Endothelial cell of umbilical vein (primary cell): ENCODE measurements around the gene ETV4. TPM values are rescaled to one million over a fixed set of nuclear protein-coding genes. Genes with fewer than 3 reads are reported as not detected.

Source experiments
- BruUV-seq: library from RNA; stranded (reverse); fragments of 400-500 nt; replicated peaks from 2 replicates; lab custom pipeline; 2021; lab: Mats Ljungman, UMichigan
- CTCF ChIA-PET: fragments of 300-600, 350-600 bp; sonication (Branson Sonifier 250); formaldehyde crosslinking; loops from one replicate; lab custom pipeline; 2021; ENCODE audit warnings: antibody characterized with exemption, inconsistent platforms; lab: Charles Lee
- POLR2A ChIA-PET: fragments of 300-600, 350-600 bp; sonication (Branson Sonifier 250); formaldehyde crosslinking; loops from one replicate; lab custom pipeline; 2021; ENCODE audit warnings: antibody characterized with exemption, inconsistent platforms; lab: Charles Lee
- DNase-seq: peaks from one replicate; pipeline ENCODE4 v3.0.0-alpha.2; 2011; ENCODE audit warnings: low read depth, low spot score
- FAIRE-seq: peaks from 2 replicates; lab custom pipeline; 2011; peaks lifted over from hg19 to GRCh38; lab: Jason Lieb, UNC
- H2AFZ ChIP-seq: 2 replicates; pipeline ENCODE4 v1.6.0; 2012; ENCODE audit warnings: low read depth, low read length, control low read depth, inconsistent platforms
- H3K27ac ChIP-seq: 2 replicates; pipeline ENCODE4 v1.5.1; 2011; ENCODE audit warnings: low read depth, mild to moderate bottlenecking, control low read depth, low read length, moderate library complexity; ENCODE audit not compliant: insufficient read depth
- H3K27me3 ChIP-seq, 2 experiments: 2 replicates each; pipeline versions ENCODE4 v1.6.0 to v1.6.1; 2011; ENCODE audit warnings: low read length in 2 of 2, mixed read lengths in 1 of 2; ENCODE audit not compliant: control insufficient read depth in 2 of 2, insufficient read depth in 2 of 2
- H3K36me3 ChIP-seq, 2 experiments: 2 replicates in 1 of 2; 3 replicates in 1 of 2; pipeline ENCODE4 v1.5.1; 2011; ENCODE audit warnings: low read length in 2 of 2, mild to moderate bottlenecking in 1 of 2, moderate library complexity in 1 of 2; ENCODE audit not compliant: control insufficient read depth in 2 of 2, insufficient read depth in 2 of 2; ENCODE audit errors: extremely low read depth in 1 of 2
- H3K4me1 ChIP-seq: 3 replicates; pipeline ENCODE4 v1.5.1; 2011; ENCODE audit warnings: mild to moderate bottlenecking, low read length; ENCODE audit not compliant: control insufficient read depth, insufficient read depth; ENCODE audit errors: extremely low read depth
- H3K4me2 ChIP-seq: 2 replicates; pipeline ENCODE4 v1.6.1; 2011; ENCODE audit warnings: low read length, control low read depth, mixed read lengths; ENCODE audit not compliant: insufficient read depth
- H3K4me3 ChIP-seq, 3 experiments: fragments of 200-600 bp in 1 of 3; sonication (generic), shearing (Covaris generic) in 1 of 3; replicated peaks in 1 of 3; 2 replicates each; pipeline ENCODE4 v1.5.1; 2011 to 2016; ENCODE audit warnings: control low read depth in 3 of 3, low read length in 3 of 3, mild to moderate bottlenecking in 2 of 3, inconsistent platforms in 1 of 3, low read depth in 1 of 3, moderate library complexity in 1 of 3; ENCODE audit not compliant: insufficient read depth in 1 of 3
- H3K79me2 ChIP-seq: 2 replicates; pipeline ENCODE4 v1.6.0; 2012; ENCODE audit warnings: low read length, inconsistent platforms; ENCODE audit not compliant: control insufficient read depth, insufficient read depth
- H3K9ac ChIP-seq: replicated peaks from 2 replicates; pipeline ENCODE3; 2011; ENCODE audit warnings: low read length, control low read depth; ENCODE audit not compliant: insufficient read depth; ENCODE audit errors: extremely low read depth
- H3K9me1 ChIP-seq: replicated peaks from 3 replicates; pipeline ENCODE4 v1.6.0; 2011; ENCODE audit warnings: mild to moderate bottlenecking, low read length; ENCODE audit not compliant: control insufficient read depth, insufficient read depth; ENCODE audit errors: extremely low read depth
- H3K9me3 ChIP-seq: replicated peaks from 2 replicates; pipeline ENCODE4 v1.5.1; 2012; ENCODE audit warnings: low read length, inconsistent platforms; ENCODE audit not compliant: control insufficient read depth, insufficient read depth
- H4K20me1 ChIP-seq: replicated peaks from 2 replicates; pipeline ENCODE3; 2011; ENCODE audit warnings: mild to moderate bottlenecking, low read length; ENCODE audit not compliant: control insufficient read depth, insufficient read depth; ENCODE audit errors: extremely low read depth
- EZH2 ChIP-seq: IDR thresholded peaks from 2 replicates; pipeline ENCODE4 v1.6.1; 2012; ENCODE audit warnings: borderline replicate concordance, low read depth, mild to moderate bottlenecking, moderate library complexity, low read length, inconsistent platforms; ENCODE audit not compliant: severe bottlenecking
- FOS ChIP-seq: IDR thresholded peaks from 2 replicates; pipeline ENCODE4 v1.6.1; 2011; ENCODE audit warnings: mild to moderate bottlenecking, low read length, moderate library complexity, borderline replicate concordance; ENCODE audit not compliant: insufficient read depth
- GATA2 ChIP-seq: IDR thresholded peaks from 2 replicates; pipeline ENCODE4 v1.7.0; 2011; ENCODE audit warnings: low read depth, mild to moderate bottlenecking, moderate library complexity, mixed read lengths, low read length; ENCODE audit not compliant: insufficient read length, insufficient read depth
- JUN ChIP-seq: IDR thresholded peaks from 2 replicates; pipeline ENCODE4 v1.6.1; 2011; ENCODE audit warnings: borderline replicate concordance, low read depth; ENCODE audit not compliant: insufficient read length, insufficient read depth
- MYC ChIP-seq: IDR thresholded peaks from one replicate; pipeline ENCODE4 v1.6.1; 2011; ENCODE audit warnings: mild to moderate bottlenecking, low read depth, low read length
- POLR2A ChIP-seq: IDR thresholded peaks from 2 replicates; pipeline ENCODE4 v1.6.1; 2012; ENCODE audit warnings: low read depth, mild to moderate bottlenecking, control low read depth, low read length
- POLR2AphosphoS5 ChIP-seq: IDR thresholded peaks from 2 replicates; pipeline ENCODE4 v1.6.1; 2012; ENCODE audit warnings: low read depth, mild to moderate bottlenecking, control low read depth, low read length, moderate library complexity; ENCODE audit not compliant: insufficient read depth
- dilution Hi-C: fragments of 300-500 bp; cut with MboI; formaldehyde crosslinking; loops from one replicate; pipeline ENCODE4 v1.15.0; 2019; ENCODE audit warnings: low sequenced_read_pairs; ENCODE audit not compliant: extremely low pct_ligation_motif_present
- intact Hi-C: fragments of 100-400 bp; cut with micrococcal nuclease; formaldehyde crosslinking; loops from one replicate; pipeline ENCODE4 v1.10.0; 2022
- polyA plus RNA-seq, 4 experiments: library from polyadenylated mRNA; depleted of rRNA in 3 of 4; stranded (reverse) in 3 of 4; unstranded in 1 of 4; fragments of >200 nt; gene quantifications; 2 replicates each; pipeline versions ENCODE4 v1.2.1 to v1.2.3, GENCODE V29; 2011 to 2012; ENCODE audit warnings: missing spikeins in 1 of 4
- total RNA-seq: library from RNA; stranded (reverse); gene quantifications from 2 replicates; pipeline ENCODE4 v1.2.3, GENCODE V29; 2021
- TF ChIP-seq, protein P1 (sequence below), 2 donors: IDR thresholded peaks; 1 replicate in 1 of 2; 2 replicates in 1 of 2; pipeline ENCODE4 v1.5.1; 2011; ENCODE audit warnings: low read length in 2 of 2, mild to moderate bottlenecking in 2 of 2, moderate library complexity in 2 of 2, control low read depth in 1 of 2, inconsistent platforms in 1 of 2, low read depth in 1 of 2; ENCODE audit not compliant: insufficient read depth in 1 of 2; ENCODE audit errors: extremely low read depth in 1 of 2
- TF ChIP-seq, protein P2 (sequence below): IDR thresholded peaks from 2 replicates; pipeline ENCODE4 v1.6.1; 2011; ENCODE audit not compliant: insufficient read depth, insufficient read length

ETV4 gene
- total and polyA plus RNA-seq, 2 donors (not counting 3 experiments of a cell fraction or from before 2014, with no cell fraction given): 7.3 to 32.2 TPM

- FAIRE-seq: peak; percentile 94
- H3K4me1 ChIP-seq: peaks cover 19% of the 10 kb centered on the region
- intact Hi-C loops (loop anchor here (1.0 kb wide), 1 partner anchor 13 kb away; no protein-coding TSS in a partner anchor), dilution Hi-C loops (no loop called here)
- TSS peak; percentile 63 for BruUV-seq
- no peaks in the 10 kb centered on the region for H3K9me1 ChIP-seq
- TF ChIP-seq, protein P1, sequence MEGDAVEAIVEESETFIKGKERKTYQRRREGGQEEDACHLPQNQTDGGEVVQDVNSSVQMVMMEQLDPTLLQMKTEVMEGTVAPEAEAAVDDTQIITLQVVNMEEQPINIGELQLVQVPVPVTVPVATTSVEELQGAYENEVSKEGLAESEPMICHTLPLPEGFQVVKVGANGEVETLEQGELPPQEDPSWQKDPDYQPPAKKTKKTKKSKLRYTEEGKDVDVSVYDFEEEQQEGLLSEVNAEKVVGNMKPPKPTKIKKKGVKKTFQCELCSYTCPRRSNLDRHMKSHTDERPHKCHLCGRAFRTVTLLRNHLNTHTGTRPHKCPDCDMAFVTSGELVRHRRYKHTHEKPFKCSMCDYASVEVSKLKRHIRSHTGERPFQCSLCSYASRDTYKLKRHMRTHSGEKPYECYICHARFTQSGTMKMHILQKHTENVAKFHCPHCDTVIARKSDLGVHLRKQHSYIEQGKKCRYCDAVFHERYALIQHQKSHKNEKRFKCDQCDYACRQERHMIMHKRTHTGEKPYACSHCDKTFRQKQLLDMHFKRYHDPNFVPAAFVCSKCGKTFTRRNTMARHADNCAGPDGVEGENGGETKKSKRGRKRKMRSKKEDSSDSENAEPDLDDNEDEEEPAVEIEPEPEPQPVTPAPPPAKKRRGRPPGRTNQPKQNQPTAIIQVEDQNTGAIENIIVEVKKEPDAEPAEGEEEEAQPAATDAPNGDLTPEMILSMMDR (IDR thresholded peaks at IDR 0.05; ENCODE audit: extremely low read depth in 1 of 2, insufficient read depth in 1 of 2, low read depth in 1 of 2, low read length in 2 of 2): no peak
- TF ChIP-seq EZH2: no peak
- TF ChIP-seq POLR2AphosphoS5: no peak
- no peak for TF ChIP-seq GATA2
- TF ChIP-seq JUN: no peak
- no peak for TF ChIP-seq POLR2A
- TF ChIP-seq, protein P2, sequence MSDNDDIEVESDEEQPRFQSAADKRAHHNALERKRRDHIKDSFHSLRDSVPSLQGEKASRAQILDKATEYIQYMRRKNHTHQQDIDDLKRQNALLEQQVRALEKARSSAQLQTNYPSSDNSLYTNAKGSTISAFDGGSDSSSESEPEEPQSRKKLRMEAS: no peak
- no peak for TF ChIP-seq MYC
- TF ChIP-seq FOS: no peak
- H3K36me3 ChIP-seq: no peaks in the 10 kb centered on the region
- H4K20me1 ChIP-seq: no peaks in the 10 kb centered on the region
- peak overlapping the region; percentile 72 for H3K27ac ChIP-seq
- H3K4me2 ChIP-seq: no peak overlapping the region
- peak; percentile 85 for DNase-seq
- H3K9ac ChIP-seq: peak overlapping the region; percentile 32
- CTCF ChIA-PET: interaction anchor here (0.8 to 10.1 kb wide), 9 partner anchors 13 to 181 kb away, joined by 3 to 595 read pairs (median 5); partner anchors contain the start of gene DHX8
- H3K27me3 ChIP-seq: no peaks in the 10 kb centered on the region
- POLR2A ChIA-PET: interaction anchor here (0.5 to 0.9 kb wide), 3 partner anchors 31 to 1007 kb away, joined by 3 to 4 read pairs (median 3); no protein-coding TSS in a partner anchor
- no peaks in the 10 kb centered on the region for H3K9me3 ChIP-seq
- H2AFZ ChIP-seq: peak overlapping the region; percentile 13
- no peak overlapping the region for H3K4me3 ChIP-seq
- H3K79me2 ChIP-seq: no peaks in the 10 kb centered on the region
These were observed 32.8 kb upstream of the ETV4 start for GRCh38 chr17:43578699-43579565.
